ENCODE results near the gene FAAP20.

The FAAP20 gene

DNA sequence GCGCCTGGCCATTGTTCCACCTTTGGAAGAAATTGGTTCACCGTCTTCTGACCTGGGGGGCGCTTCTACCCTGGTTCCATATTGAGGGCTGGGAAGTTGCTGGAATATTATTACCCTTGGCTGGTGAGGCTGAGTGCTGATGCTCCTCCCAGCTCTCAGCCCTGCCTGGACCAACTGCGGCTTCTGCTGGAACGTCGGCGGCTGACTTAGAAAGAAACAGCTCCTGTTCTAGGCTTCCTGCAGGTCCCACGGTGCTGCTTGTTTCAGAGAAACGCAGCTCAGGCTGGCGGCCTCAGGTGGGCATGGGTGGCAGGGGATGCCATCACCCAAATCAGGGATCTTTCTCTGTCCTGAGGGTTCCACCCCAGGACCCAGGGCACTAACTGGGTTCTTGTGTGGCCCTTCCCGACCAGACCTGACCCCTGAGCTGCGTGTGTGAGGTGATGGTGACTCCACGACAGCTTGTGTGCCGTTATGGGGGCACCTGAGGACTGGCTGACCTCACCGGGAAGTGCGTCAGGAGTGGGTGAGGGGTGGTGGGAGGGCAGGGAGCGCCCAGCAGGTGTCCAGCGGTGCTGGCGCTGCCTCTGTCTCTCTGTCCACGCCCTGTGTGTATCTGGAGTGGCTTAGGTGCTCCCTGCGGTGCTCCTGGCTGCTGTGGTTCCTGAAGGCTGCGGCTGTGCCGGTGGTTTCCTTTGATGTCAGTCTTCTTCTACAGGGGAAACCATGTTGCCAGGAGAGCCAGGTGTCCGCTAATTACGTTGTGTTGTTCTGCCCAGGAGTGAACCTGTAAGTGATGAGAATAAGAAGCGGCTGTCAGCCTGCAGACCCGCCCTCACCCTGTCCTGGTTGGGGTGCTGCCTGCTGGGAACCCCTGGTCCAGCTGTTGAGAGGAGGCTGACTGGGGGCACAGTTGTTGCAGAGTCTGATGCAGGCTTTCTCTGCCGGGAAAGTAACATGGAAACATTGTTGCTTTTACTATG is 42.4 kb upstream of the FAAP20 start:
- Histone ChIP-seq H3K4me3 (no peak overlapping the region), H3K27ac (no peak overlapping the region), H3K4me2 (peak overlapping the region; percentile 100), H3K9me3 (no peaks in the 10 kb centered on the region), H3K27me3 (no peaks in the 10 kb centered on the region), H3K9ac (no peak overlapping the region), H3K36me3 (0 out of 2 replicates have a peak, but pooled peaks cover 15% of the 10 kb centered on the region), H3K4me1 (peaks cover 90% of the 10 kb centered on the region), H4K20me1 (peaks cover 100% of the 10 kb centered on the region)
- TF ChIP-seq Cebpa-rat (IDR thresholded peaks at IDR 0.05): no peak

DNA sequence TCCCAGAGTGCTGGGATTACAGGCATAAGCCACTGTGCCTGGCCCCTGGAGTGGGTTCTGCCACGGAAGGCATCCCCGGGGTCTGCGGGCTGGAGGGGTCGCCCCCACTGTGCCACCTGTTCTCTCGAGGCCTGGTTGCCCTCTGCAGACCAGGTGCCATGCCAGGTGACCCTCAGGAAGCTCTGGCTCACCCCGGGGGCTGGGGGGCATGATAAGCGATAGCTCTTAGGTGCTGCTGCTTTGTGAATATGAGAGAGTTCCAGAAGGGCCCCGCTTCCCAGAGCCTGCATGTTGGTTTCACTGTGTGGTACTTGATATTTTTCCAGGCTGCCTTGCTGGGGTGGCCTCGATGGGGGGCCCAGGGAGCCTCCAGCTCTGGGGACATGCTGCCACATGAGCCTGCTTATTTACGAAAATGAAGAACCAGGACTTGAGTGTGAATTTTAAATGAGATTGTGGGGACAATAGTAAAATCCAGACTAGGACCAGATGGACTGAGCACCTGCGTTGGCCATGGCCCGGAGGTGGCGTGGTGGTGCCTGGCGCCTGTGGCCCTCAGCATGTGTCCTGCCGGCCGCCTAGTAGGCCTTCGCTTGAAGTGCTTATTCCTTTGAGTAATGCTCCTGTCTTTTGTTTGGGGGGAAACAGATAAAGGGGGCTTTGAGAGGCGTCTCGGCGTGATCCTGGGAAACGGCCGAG is 40.9 kb upstream of the FAAP20 start:
- Histone ChIP-seq H4K20me1 (peaks cover 100% of the 10 kb centered on the region), H3K4me2 (peak overlapping the region; percentile 100), H3K36me3 (0 out of 2 replicates have a peak, but pooled peaks cover under 1% of the 10 kb centered on the region), H3K4me3 (no peak overlapping the region), H3K27me3 (no peaks in the 10 kb centered on the region), H3K4me1 (peaks cover 97% of the 10 kb centered on the region), H3K9me3 (no peaks in the 10 kb centered on the region), H3K27ac (peak overlapping the region; percentile 53; the same call in 1 of the 2 replicates), H3K9ac (peak overlapping the region; percentile 64; the same call in 1 of the 2 replicates)
- no peak for TF ChIP-seq Cebpa-rat (IDR thresholded peaks at IDR 0.05)

DNA sequence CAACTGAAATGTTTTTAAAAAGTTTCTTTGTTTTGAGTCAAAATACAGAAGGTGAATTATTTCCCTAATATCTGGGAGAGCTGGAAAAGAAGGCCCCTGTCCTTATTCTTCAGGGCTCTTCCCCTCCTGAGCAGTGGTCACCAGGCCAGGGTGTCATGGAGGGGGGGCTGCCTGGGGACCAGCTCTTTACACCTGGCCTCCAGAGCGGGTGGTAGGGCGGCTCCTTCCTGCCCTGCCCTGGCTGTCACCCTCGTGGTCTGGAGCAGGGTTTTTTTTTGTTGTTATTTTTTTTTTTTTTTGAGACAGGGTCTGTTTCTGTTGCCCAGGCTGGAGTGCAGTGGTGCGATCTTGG is 40.2 kb upstream of the FAAP20 start:
- Histone ChIP-seq H3K9me3 (no peaks in the 10 kb centered on the region), H3K36me3 (no peaks in the 10 kb centered on the region), H3K27me3 (peaks cover 3% of the 10 kb centered on the region; the same call in 1 of the 2 replicates), H3K27ac (peak overlapping the region; percentile 53), H3K4me2 (peak overlapping the region; percentile 100), H3K4me1 (peaks cover 97% of the 10 kb centered on the region), H3K4me3 (peak overlapping the region; percentile 39), H3K9ac (peak overlapping the region; percentile 64), H4K20me1 (peaks cover 100% of the 10 kb centered on the region)
- TF ChIP-seq Cebpa-rat (IDR thresholded peaks at IDR 0.05): no peak

GRCh38 chr1:2233997-2234761 is 39.6 kb upstream of the FAAP20 start:
- Histone ChIP-seq H3K27ac (peak overlapping the region; percentile 53), H3K9ac (peak overlapping the region; percentile 64), H3K4me2 (peak overlapping the region; percentile 100), H3K4me1 (peaks cover 97% of the 10 kb centered on the region), H3K27me3 (peaks cover 9% of the 10 kb centered on the region), H4K20me1 (peaks cover 100% of the 10 kb centered on the region), H3K9me3 (no peaks in the 10 kb centered on the region), H3K4me3 (peak overlapping the region; percentile 39), H3K36me3 (no peaks in the 10 kb centered on the region)
- TF ChIP-seq Cebpa-rat (IDR thresholded peaks at IDR 0.05): peak; percentile 74

DNA sequence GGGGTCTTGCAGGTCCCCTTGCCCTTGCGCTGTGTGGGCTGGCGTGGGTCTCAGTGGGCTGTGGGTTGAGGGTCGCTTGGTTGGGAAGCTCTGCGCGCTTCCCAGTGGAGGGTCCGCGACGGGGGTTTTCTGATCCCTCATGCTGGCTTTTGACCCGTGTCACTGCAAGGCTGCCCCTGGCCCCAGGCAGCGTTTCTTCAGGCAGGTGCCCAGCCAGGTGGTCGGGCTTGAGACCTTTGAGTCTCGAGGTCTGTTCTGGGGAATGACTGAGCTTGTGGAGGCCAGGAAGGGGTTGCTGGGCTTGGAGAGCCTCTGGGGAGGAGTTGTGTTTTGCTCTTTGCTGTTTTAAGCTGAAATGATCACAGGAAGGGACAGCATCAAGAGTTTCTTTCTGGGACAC is 38.9 kb upstream of the FAAP20 start:
- peak overlapping the region; percentile 64 for H3K9ac ChIP-seq

DNA sequence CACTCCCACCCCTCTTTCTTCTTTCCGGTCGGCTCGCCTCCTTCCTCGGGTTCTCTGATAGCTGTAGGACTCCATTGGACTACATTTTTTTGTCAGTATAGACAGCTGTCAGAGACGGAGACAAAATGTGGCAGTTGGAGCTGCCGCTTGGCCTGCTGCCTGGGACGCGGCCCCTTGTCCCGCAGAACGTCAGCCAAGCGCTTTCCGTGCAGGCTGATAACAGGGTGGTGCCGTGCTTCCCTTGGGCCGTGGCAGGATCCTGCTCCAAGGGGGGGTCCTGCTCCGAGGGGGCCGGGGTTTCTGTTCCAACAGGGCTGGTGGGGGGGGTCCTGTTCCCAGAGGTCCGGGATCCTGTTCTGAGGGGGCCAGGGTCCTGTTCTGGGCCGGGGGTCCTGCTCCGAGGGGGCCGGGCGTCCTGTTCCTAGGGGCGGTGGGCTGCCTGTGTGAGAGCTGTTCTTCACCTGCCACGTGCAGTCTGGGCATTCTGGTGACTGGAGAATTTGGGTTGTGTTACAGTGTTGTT is 38.4 kb upstream of the FAAP20 start:
- TF ChIP-seq Cebpa-rat (IDR thresholded peaks at IDR 0.05): no peak
- no peaks in the 10 kb centered on the region for H3K36me3 ChIP-seq
- no peak overlapping the region for H3K4me3 ChIP-seq
- H3K4me1 ChIP-seq: peaks cover 93% of the 10 kb centered on the region
- no peaks in the 10 kb centered on the region for H3K9me3 ChIP-seq
- H3K27me3 ChIP-seq: peaks cover 15% of the 10 kb centered on the region
- H3K27ac ChIP-seq: peak overlapping the region; percentile 53; the same call in 1 of the 2 replicates
- peak overlapping the region; percentile 100 for H3K4me2 ChIP-seq
- peaks cover 94% of the 10 kb centered on the region for H4K20me1 ChIP-seq
- H3K9ac ChIP-seq: peak overlapping the region; percentile 64

More for the DNA sequence above, 38.9 kb upstream of the FAAP20 start:
- TF ChIP-seq Cebpa-rat (IDR thresholded peaks at IDR 0.05): no peak
- Histone ChIP-seq H3K27ac (peak overlapping the region; percentile 53; the same call in 1 of the 2 replicates), H3K9me3 (no peaks in the 10 kb centered on the region), H3K36me3 (no peaks in the 10 kb centered on the region), H3K4me3 (peak overlapping the region; percentile 39; the same call in 1 of the 2 replicates), H4K20me1 (peaks cover 99% of the 10 kb centered on the region), H3K4me1 (peaks cover 95% of the 10 kb centered on the region), H3K4me2 (peak overlapping the region; percentile 100), H3K27me3 (peaks cover 15% of the 10 kb centered on the region)

- no peak for TF ChIP-seq Cebpa-rat (IDR thresholded peaks at IDR 0.05)
- H3K4me1 ChIP-seq: peaks cover 88% of the 10 kb centered on the region
- H3K9ac ChIP-seq: peak overlapping the region; percentile 12; the same call in 1 of the 2 replicates
- H3K4me2 ChIP-seq: peak overlapping the region; percentile 100
- H3K36me3 ChIP-seq: no peaks in the 10 kb centered on the region
- H3K27me3 ChIP-seq: peaks cover 16% of the 10 kb centered on the region
- no peak overlapping the region for H3K4me3 ChIP-seq
- no peak overlapping the region for H3K27ac ChIP-seq
- H4K20me1 ChIP-seq: peaks cover 88% of the 10 kb centered on the region
- no peaks in the 10 kb centered on the region for H3K9me3 ChIP-seq
These were observed 37.8 kb upstream of the FAAP20 start for GRCh38 chr1:2232255-2232915.

- no peak overlapping the region for H3K27ac ChIP-seq
- no peak for TF ChIP-seq Cebpa-rat (IDR thresholded peaks at IDR 0.05)
- peaks cover 82% of the 10 kb centered on the region for H4K20me1 ChIP-seq
- peaks cover 23% of the 10 kb centered on the region for H3K27me3 ChIP-seq
- H3K36me3 ChIP-seq: no peaks in the 10 kb centered on the region
- H3K4me2 ChIP-seq: peak overlapping the region; percentile 100
- H3K9me3 ChIP-seq: no peaks in the 10 kb centered on the region
- peaks cover 88% of the 10 kb centered on the region for H3K4me1 ChIP-seq
- peak overlapping the region; percentile 73; the same call in 1 of the 2 replicates for H3K4me3 ChIP-seq
- peak overlapping the region; percentile 77; the same call in 1 of the 2 replicates for H3K9ac ChIP-seq
These were observed 37.1 kb upstream of the FAAP20 start for GRCh38 chr1:2231532-2232254.
